Activated T-cell treated with anti-CD3 and anti-CD28 coated beads, Interleukin-2, amount 50 U/mL, for 24 hours (primary cell): ENCODE data around the gene UPF2.
A peak's percentile ranks its signal among the peaks of the same experiment; 100 is the strongest.

ENCODE experiments used
- DNase-seq: peaks from one replicate; pipeline ENCODE4 v3.0.0-alpha.2; 2020
- H3K27ac Mint-ChIP-seq: 2 replicates; pipeline ENCODE4 v1.8.0; 2020; ENCODE audit warnings: mild to moderate bottlenecking, mixed read lengths
- H3K27me3 Mint-ChIP-seq: 2 replicates; pipeline ENCODE4 v1.8.0; 2020; ENCODE audit warnings: mixed read lengths
- H3K36me3 Mint-ChIP-seq: 2 replicates; pipeline ENCODE4 v1.8.0; 2020; ENCODE audit warnings: low read depth, mixed read lengths
- H3K4me1 Mint-ChIP-seq: 2 replicates; pipeline ENCODE4 v1.8.0; 2020; ENCODE audit warnings: low read depth, mixed read lengths
- H3K4me3 Mint-ChIP-seq: 2 replicates; pipeline ENCODE4 v1.8.0; 2020; ENCODE audit warnings: mild to moderate bottlenecking, moderate library complexity, mixed read lengths
- H3K9me3 Mint-ChIP-seq: 2 replicates; pipeline ENCODE4 v1.8.0; 2020; ENCODE audit warnings: mixed read lengths

Gene UPF2

DNA sequence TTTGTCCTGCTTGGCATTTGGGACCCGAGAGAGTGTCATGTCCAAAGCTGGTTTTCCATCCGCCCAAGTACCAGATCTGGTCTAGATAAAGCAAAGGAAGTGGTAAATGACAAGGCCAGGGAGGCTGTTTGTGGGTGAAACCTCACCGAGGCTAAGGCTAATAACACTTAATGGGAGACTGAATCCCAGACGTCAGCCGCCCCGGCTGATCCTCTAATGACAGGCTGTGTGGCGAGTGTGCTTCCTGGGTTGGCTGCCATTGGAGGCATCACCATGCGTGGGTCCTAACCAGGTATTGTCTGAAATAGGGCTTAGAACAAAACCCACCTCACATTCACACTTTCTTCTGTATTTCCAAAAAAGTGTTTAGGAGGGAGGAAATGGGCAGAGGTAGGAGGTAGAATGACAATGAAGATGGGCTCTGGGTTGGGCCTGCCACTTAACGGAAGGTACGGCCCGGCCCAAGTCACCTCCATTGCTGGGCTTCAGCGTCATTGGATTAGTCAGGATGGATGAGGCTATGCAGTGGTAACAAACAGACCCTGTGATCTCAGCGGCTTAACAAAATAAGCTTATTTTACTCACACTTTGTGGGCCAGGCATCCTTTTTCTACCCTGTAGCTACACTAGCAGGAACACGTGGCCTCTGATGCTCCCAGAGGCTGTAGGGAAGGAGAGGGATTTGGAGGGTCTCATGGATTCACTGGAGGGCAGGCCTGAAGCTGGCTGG lies 159.8 kb downstream of the UPF2 start:
- Mint-ChIP-seq H3K4me3 (no peak overlapping the region), H3K36me3 (no peaks in the 10 kb centered on the region), H3K9me3 (no peaks in the 10 kb centered on the region), H3K27me3 (no peaks in the 10 kb centered on the region), H3K27ac (peak overlapping the region; percentile 31), H3K4me1 (peaks cover 4% of the 10 kb centered on the region)
- no peak for DNase-seq

DNA sequence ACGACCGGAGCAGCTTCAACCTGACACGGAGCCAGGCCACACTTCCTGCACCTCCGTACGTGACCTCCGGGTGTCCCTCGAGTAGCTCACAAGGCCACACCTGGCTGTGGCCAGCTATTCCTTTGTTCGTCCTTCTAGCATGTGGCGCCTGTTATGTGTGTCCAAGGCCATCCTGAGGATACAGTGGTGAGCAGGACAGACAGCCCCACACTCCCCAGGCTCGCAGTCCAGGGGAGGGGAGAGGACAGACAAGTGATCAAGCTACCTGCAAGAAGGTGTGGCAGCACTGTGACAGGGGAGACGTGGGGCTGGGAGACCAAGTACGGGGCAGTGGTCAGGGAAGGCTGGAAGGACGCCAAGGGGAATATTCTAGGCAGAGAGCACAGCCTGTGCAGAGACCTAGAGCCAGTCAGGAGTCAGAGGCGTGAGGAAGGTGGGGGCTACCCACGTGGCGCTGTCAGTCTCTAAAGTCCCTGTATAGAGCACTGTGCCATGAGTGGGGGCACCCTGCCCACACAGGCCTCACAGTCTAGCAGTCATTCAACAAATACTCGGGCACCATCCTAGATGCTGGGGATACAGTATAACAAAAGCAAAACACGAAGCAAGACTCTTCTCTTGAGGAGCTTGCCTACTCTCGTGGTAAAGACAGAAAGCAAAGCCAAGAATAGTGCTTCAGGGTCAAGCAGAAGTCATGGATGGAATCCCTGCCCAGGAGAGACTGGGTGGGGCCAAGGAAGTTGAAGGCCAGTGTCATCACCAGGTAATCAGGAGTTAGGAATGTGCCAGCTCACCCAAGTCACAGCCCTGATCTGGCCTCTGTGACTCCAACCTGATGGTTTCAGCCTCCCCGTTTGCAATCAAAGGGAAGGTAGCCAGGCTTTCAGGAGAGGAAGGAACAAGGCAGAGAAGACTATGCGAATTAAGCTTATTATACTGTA lies 160.9 kb downstream of the UPF2 start:
- DNase-seq: no peak
- peaks cover 4% of the 10 kb centered on the region for H3K4me1 Mint-ChIP-seq
- H3K36me3 Mint-ChIP-seq: no peaks in the 10 kb centered on the region
- no peak overlapping the region for H3K27ac Mint-ChIP-seq
- no peak overlapping the region for H3K4me3 Mint-ChIP-seq
- no peaks in the 10 kb centered on the region for H3K9me3 Mint-ChIP-seq
- H3K27me3 Mint-ChIP-seq: no peaks in the 10 kb centered on the region

DNA sequence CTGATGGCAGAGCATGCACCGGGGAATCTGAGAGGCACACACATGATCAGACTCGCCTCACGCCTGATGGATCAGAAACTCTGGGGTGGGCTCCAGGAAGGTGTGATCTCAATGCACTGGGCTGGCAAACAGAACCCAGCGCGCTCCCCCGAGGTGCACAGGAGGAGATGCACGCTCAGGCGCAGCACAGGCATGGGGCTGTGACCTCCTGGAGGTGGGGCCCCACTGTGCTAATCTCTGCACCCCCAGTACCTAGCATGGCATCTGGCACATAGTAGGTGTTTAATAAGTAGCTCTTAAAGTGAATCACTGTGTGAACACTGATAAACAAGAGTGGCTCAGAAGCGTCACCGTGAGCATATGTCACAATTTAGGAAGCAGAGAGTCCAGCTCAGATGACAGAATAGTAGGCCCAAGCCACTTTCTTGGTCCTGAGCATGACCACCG lies 161.6 kb downstream of the UPF2 start:
- no peak overlapping the region for H3K27ac Mint-ChIP-seq
- no peak overlapping the region for H3K4me3 Mint-ChIP-seq
- no peak for DNase-seq
- no peaks in the 10 kb centered on the region for H3K36me3 Mint-ChIP-seq
- H3K9me3 Mint-ChIP-seq: no peaks in the 10 kb centered on the region
- H3K27me3 Mint-ChIP-seq: no peaks in the 10 kb centered on the region
- H3K4me1 Mint-ChIP-seq: peaks cover 4% of the 10 kb centered on the region

GRCh38 chr10:11880151-11881029 lies 162.2 kb downstream of the UPF2 start:
- H3K36me3 Mint-ChIP-seq: no peaks in the 10 kb centered on the region
- H3K9me3 Mint-ChIP-seq: no peaks in the 10 kb centered on the region
- no peaks in the 10 kb centered on the region for H3K27me3 Mint-ChIP-seq
- no peak overlapping the region for H3K27ac Mint-ChIP-seq
- H3K4me1 Mint-ChIP-seq: peaks cover 6% of the 10 kb centered on the region
- no peak overlapping the region for H3K4me3 Mint-ChIP-seq
- DNase-seq: no peak

DNA sequence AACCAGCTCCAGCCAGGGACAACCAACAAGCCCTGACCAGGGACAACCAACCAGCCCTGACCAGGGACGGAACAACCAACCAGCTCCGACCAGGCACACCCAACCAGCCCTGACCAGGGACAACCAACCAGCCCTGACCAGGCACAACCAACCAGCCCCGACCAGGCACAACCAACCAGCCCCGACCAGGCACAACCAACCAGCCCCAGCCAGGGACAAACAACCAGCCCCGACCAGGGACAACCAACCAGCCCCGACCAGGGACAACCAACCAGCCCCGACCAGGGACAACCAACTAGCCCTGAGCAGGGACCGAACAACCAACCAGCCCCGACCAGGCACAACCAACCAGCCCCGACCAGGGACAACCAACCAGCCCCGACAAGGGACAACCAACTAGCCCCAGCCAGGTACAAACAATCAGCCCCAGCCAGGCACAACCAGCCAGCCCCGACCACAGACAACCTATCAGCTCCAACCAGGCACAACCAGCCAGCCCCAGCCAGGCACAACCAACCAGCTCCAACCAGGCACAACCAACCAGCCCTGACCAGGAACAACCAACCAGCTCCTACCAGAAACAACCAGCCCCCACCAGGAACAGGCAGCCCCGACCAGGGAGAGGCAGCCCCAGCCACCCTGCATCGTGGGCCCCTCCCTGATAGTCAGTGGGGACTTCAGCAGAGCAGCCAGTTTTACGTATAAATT lies 163.1 kb downstream of the UPF2 start:
- Mint-ChIP-seq H3K36me3 (no peaks in the 10 kb centered on the region), H3K9me3 (no peaks in the 10 kb centered on the region)

DNA sequence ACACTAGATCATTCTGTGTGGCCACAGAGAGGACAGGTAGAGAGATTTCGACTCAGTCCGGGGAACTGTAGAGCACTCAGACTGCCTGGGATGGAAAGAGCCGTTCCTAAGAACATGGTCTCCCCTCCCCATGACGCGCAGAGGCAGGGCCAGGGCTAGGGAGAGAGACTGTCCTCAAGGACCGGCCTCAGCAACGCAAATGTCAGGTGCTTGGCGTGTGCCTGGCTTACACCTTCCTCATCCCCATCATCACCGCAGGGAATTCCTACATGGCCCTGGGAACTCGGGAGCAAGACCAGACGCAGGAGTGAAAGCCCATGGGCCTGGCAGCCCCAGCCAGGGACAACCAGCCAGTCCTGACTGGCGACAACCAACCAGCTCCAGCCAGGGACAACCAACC lies 163.8 kb downstream of the UPF2 start:
- H3K36me3 Mint-ChIP-seq: no peaks in the 10 kb centered on the region
- no peaks in the 10 kb centered on the region for H3K9me3 Mint-ChIP-seq
- H3K27ac Mint-ChIP-seq: no peak overlapping the region
- peaks cover 18% of the 10 kb centered on the region for H3K4me1 Mint-ChIP-seq
- no peaks in the 10 kb centered on the region for H3K27me3 Mint-ChIP-seq
- no peak overlapping the region for H3K4me3 Mint-ChIP-seq
- no peak for DNase-seq

More for the DNA sequence above, 163.1 kb downstream of the UPF2 start:
- Mint-ChIP-seq H3K27me3 (no peaks in the 10 kb centered on the region), H3K4me3 (no peak overlapping the region), H3K4me1 (peaks cover 14% of the 10 kb centered on the region), H3K27ac (no peak overlapping the region)
- no peak for DNase-seq

GRCh38 chr10:11877591-11877905 lies 165.1 kb downstream of the UPF2 start:
- Mint-ChIP-seq H3K4me3 (no peak overlapping the region), H3K9me3 (no peaks in the 10 kb centered on the region), H3K27ac (no peak overlapping the region), H3K4me1 (peaks cover 15% of the 10 kb centered on the region), H3K36me3 (no peaks in the 10 kb centered on the region), H3K27me3 (peaks cover 9% of the 10 kb centered on the region)
- no peak for DNase-seq

DNA sequence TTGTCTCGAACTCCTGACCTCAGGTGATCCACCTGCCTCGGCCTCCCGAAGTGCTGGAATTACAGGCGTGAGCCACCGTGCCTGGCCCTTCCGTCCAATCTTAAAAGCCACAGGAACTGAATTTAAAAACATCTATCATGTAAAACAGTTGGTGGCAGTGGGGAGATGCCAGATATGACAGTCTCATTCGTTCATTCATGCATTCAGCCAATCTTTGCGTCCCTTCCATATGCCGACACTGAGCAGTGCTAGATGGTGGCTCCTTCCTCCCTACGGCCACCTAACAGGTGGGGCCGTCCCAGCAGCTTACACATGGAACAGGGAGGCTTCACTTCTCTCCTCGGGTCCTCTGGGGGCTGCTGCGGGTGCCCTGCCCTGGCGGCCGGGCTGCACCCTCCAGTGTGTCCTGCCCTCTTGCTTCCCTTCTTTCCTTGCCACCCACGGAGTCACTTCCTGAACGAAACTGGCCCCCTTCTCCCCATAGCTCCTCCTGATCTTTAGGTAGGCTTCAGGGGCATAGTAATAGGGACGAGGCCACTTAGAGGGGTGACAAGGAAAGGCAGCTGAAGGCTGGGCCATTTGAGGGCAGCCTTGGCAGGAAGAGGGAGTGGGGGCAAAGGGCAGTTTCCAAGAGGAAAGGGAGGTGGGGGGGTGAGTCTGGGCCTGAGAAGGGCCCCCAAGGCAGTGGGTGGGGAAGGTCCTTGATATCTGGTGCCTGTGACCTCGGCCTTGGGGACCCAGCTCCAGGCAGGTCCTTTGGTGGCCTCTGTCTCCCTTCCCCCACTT lies 165.6 kb downstream of the UPF2 start:
- H3K9me3 Mint-ChIP-seq: no peaks in the 10 kb centered on the region
- no peaks in the 10 kb centered on the region for H3K36me3 Mint-ChIP-seq
- peaks cover 9% of the 10 kb centered on the region for H3K27me3 Mint-ChIP-seq
- no peak for DNase-seq
- no peak overlapping the region for H3K4me3 Mint-ChIP-seq
- peaks cover 14% of the 10 kb centered on the region for H3K4me1 Mint-ChIP-seq
- no peak overlapping the region for H3K27ac Mint-ChIP-seq

- no peak overlapping the region for H3K4me3 Mint-ChIP-seq
- DNase-seq: no peak
- H3K36me3 Mint-ChIP-seq: no peaks in the 10 kb centered on the region
- no peaks in the 10 kb centered on the region for H3K9me3 Mint-ChIP-seq
- H3K27me3 Mint-ChIP-seq: peaks cover 11% of the 10 kb centered on the region
- H3K27ac Mint-ChIP-seq: no peak overlapping the region
- H3K4me1 Mint-ChIP-seq: peaks cover 18% of the 10 kb centered on the region
Observed at GRCh38 chr10:11876324-11876723, 166.3 kb downstream of the UPF2 start.

- no peaks in the 10 kb centered on the region for H3K9me3 Mint-ChIP-seq
- no peak for DNase-seq
- no peak overlapping the region for H3K4me3 Mint-ChIP-seq
- no peak overlapping the region for H3K27ac Mint-ChIP-seq
- H3K27me3 Mint-ChIP-seq: peaks cover 16% of the 10 kb centered on the region
- H3K36me3 Mint-ChIP-seq: no peaks in the 10 kb centered on the region
- peaks cover 22% of the 10 kb centered on the region for H3K4me1 Mint-ChIP-seq
Observed at GRCh38 chr10:11875494-11876281, 166.9 kb downstream of the UPF2 start.

- Mint-ChIP-seq H3K36me3 (no peaks in the 10 kb centered on the region), H3K4me1 (peaks cover 22% of the 10 kb centered on the region), H3K9me3 (no peaks in the 10 kb centered on the region), H3K27ac (peak overlapping the region; percentile 78), H3K4me3 (no peak overlapping the region), H3K27me3 (peaks cover 17% of the 10 kb centered on the region)
- DNase-seq: peak; percentile 59
Observed at GRCh38 chr10:11874568-11875493, 167.8 kb downstream of the UPF2 start.

GRCh38 chr10:11871466-11871865 lies 171.1 kb downstream of the UPF2 start:
- Mint-ChIP-seq H3K27me3 (peaks cover 26% of the 10 kb centered on the region), H3K27ac (no peak overlapping the region), H3K4me1 (peaks cover 22% of the 10 kb centered on the region), H3K36me3 (no peaks in the 10 kb centered on the region), H3K4me3 (no peak overlapping the region), H3K9me3 (no peaks in the 10 kb centered on the region)
- no peak for DNase-seq
